HG02678 (cell line): ENCODE results near the gene TOMM70.
"Not testable (repeated sequence)": the region's sequence is repeated elsewhere in the genome, so short reads cannot be mapped to it uniquely, and the experiment has no call there.

ENCODE experiments used
- ATAC-seq: cut with Tn5 transposase; IDR thresholded peaks from one replicate; pipeline ENCODE4 v1.9.1; 2021; ENCODE audit warnings: mild to moderate bottlenecking, moderate library complexity; ENCODE audit not compliant: unreplicated experiment

TOMM70 gene

GRCh38 chr3:100400780-100401673, at the start of gene TOMM70, which contains the start of gene LNP1:
Gene TOMM70 (minus strand): TSS chr3:100401089. CDS start chr3:100400949, 140 bp downstream.
Gene LNP1 (plus strand): TSS chr3:100401539. CDS start chr3:100429730, 28,191 bp downstream.
- peak; percentile 90 for ATAC-seq

DNA sequence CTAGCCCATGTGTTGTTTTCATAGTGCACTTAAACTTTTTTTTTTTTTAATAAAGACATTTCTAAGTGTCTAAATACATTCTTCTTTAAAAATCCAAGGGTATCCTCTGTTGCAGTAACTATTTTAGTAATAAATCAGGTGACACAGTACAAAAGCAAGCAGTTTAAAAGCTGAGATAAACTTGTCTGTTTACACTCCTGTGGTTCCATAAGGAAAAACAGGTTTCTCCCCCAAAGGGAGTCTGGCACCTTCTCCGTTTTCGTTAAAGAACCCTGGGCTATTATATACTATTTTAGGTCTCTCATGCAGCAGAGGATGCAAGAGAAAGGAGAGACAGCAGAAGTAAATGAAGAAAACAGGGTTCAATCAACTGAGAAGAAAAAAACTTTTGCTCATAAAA, 48.3 kb upstream of the TOMM70 start:
- ATAC-seq: no peak

- no peak for ATAC-seq
These were observed 47.2 kb upstream of the TOMM70 start for GRCh38 chr3:100448079-100448478.

DNA sequence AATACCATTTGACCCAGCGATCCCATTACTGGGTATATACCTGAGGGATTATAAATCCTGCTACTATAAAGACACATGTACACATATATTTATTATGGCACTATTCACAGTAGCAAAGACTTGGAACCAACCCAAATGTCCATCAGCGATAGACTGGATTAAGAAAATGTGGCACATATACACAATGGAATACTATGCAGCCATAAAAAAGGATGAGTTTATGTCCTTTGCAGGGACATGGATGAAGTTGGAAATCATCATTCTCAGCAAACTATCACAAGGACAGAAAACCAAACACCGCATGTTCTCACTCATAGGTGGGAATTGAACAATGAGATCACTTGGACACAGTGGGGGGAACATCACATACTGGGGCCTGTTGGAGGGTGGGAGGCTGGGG, 46.2 kb upstream of the TOMM70 start:
- ATAC-seq: not testable (repeated sequence)

- ATAC-seq: no peak
These were observed 42.8 kb upstream of the TOMM70 start for GRCh38 chr3:100443690-100444089.

- ATAC-seq: no peak
These were observed 40.0 kb upstream of the TOMM70 start for GRCh38 chr3:100440895-100441294.

DNA sequence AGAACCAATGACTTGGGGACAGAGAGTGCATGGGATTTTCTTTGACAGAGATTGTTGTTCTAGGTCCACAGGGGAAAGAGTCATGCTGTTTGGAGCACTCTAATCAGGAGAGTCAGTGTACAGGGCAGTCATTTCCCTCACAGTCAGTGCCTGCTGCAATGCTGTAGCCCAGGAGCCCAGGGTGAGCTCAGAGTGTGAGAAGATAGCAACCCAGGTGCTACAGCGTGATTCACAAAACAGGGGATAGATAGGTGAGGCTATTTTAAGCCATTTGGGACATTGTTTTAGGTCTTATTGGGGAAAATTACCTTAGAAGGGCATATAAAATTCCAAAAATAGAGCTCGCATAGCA, 37.7 kb upstream of the TOMM70 start:
- no peak for ATAC-seq

DNA sequence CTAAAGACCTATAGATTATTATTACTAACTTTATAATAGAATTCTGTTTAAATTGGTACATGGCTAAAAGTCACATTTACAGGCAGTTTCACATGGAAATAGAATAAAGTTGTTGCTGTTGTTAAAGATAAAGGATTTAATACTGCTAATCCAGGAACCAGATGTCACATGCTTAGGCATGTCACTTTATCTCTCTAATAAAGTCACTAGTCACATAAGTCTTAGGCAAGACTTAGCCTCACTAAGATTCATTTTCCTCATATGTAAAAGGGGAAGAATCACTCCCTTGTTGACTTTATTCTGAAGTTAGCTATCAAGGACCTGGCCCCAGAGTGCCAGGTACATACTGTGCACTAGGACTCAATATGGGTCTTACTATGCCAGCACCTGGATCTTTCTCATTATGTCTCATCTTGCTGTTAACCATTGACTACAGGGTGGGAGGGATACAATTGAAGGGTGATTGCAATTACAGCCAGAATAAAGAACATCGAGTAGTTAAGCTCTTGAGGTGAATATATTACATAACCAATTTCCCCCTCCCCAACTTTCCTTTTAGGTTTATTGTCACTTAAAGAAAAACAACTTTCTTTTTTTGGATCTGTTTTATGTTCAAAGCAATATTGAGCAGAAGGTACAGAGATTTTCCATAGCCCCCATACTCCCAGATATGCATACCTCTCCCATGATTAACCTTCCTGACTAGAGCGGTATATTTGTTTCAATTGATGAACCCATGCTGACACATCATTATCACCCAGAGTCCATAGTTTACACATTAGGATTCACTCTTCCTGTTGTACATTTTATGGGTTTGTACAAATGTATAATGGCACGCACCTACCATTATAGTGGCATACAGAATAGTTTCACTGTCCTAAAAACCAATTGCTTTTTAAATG, 37.1 kb upstream of the TOMM70 start:
- no peak for ATAC-seq

DNA sequence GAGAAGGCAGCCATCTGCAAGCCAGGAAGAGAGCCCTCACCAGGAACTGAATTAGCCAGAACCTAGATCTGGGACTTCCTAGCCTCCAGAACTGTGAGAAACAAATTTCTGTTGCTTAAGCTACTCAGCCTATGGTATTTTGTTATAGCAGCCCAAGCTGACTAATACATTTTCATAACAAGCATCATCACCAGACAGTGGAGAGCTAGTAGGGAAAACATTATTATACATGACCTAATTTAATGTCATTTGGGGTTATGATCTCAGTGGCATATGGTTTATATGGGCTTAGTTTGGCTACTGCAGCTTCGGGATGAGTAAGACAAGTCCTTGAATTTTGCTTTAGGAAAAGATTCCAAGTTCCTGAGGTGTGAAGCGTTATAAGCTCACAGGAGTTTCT, 36.1 kb upstream of the TOMM70 start:
- ATAC-seq: no peak

DNA sequence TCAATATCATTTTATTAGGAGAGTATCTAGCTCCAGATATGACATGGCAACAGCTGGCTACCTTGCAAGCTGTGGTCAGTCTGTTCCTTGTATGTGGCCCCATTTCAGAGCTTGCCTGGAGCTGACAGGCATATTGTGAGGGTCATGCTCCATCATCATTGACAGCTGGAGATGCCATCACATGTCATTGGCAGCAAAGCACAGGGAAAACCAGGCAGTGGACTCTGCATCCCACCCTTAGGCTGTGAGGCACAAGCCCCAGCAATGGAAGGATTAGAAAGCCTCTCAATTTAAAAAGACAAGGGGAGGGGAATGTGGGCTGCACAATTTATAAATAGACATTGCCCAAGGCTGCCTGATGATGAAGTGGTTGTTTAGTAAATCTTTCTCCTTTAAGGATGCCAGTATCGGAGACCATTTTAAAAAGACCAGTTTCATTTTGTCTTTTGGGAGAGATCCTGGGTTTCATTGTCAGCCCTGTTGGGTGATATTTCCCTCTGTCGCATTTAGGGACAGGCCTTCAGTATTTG, 28.4 kb upstream of the TOMM70 start:
- no peak for ATAC-seq

GRCh38 chr3:100427699-100428098, 26.8 kb upstream of the TOMM70 start:
- no peak for ATAC-seq

- ATAC-seq: no peak
These were observed 25.3 kb upstream of the TOMM70 start for GRCh38 chr3:100426067-100426682.

- no peak for ATAC-seq
These were observed 24.4 kb upstream of the TOMM70 start for GRCh38 chr3:100425316-100425715.

GRCh38 chr3:100424261-100424660, 23.4 kb upstream of the TOMM70 start:
- no peak for ATAC-seq

GRCh38 chr3:100423611-100424010, 22.7 kb upstream of the TOMM70 start:
- no peak for ATAC-seq

GRCh38 chr3:100420885-100421284, 20.0 kb upstream of the TOMM70 start:
- no peak for ATAC-seq

DNA sequence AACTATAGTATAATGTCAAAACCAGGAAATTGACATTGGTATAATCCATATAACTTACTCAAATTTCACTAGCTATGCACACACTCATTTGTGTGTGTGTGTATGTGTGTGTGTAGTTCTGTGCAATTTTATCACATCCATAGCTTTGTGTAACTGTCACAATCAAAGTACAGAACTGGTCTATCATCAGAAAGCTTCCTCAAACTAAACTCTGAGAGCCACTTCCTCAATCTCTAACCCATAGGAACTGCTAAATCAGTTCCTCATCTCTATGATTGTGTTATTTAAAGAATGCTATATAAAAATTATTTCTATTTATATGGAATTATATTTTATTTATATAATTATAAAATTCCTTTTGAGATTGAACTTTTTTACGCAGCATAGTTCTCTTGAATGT, 18.5 kb upstream of the TOMM70 start:
- no peak for ATAC-seq

GRCh38 chr3:100416863-100417262, 16.0 kb upstream of the TOMM70 start:
- no peak for ATAC-seq

DNA sequence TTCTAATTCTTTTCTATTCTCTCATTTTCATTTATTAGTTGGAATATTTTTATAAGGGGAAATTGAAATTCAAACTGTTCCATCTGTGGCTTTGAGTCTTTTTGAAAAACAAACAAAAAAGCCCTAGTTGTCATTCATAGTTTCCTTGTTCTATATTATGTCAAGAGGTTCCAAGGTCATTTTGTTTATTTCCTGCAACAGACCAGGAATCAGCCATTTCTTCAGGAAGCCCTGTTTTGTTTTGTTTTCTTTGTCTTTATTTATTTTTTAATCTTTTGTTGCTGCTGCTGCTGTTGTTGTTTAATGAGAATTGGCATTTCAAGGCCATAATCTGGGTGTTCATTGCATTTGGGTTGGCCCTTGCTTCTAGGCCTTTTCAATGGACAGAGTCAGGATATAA, 15.3 kb upstream of the TOMM70 start:
- ATAC-seq: no peak

GRCh38 chr3:100413613-100414012, 12.7 kb upstream of the TOMM70 start:
- no peak for ATAC-seq
